ENCODE data around the gene COL8A1. TPM values are rescaled to one million over a fixed set of nuclear protein-coding genes. Genes with fewer than 3 reads are reported as not detected.

Gene COL8A1
- 0.34 and 4.0 TPM in 2 replicates for total RNA-seq

DNA sequence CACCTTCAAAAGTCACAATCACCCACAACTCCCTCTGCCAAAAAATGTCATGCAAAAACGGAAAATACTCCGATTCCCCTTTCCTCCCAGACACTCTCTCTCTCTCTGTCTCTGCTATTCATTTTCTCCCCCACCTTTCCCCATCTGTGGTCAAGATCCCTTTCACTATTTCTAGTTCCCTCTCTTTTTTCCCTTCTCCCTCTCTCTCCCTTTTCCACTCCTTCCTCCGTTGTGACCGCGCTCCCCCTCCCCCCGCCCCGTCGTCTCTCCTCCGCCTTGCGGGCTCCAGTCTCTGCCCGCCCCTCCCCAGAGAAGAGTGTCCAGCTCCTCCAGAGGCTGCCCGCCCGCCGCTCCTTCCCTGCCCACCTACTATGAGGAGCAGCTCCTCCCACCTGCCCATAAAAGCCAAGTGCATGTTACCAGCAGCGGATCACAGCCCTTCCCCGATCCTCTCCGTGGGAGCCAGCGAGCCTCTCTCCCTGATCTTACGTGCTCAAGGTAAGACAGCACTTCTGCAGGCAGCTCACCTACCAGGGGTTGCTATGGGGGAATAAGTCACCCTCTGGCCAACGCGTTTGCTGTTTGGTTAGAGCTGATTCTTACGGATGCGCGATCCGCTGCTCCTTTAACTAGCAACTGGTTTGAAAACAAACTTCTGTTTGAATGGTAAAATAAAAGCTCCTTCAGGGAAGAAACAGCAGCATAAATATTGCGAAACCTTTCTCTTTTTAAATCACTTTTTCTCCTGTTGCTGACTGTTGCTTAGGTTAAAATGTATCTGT, at the start of gene COL8A1:
TSS of gene COL8A1 (plus strand) at position 428 of the 782 bp plus-strand sequence. CDS start 152,089 bp downstream, outside the sequence.

DNA sequence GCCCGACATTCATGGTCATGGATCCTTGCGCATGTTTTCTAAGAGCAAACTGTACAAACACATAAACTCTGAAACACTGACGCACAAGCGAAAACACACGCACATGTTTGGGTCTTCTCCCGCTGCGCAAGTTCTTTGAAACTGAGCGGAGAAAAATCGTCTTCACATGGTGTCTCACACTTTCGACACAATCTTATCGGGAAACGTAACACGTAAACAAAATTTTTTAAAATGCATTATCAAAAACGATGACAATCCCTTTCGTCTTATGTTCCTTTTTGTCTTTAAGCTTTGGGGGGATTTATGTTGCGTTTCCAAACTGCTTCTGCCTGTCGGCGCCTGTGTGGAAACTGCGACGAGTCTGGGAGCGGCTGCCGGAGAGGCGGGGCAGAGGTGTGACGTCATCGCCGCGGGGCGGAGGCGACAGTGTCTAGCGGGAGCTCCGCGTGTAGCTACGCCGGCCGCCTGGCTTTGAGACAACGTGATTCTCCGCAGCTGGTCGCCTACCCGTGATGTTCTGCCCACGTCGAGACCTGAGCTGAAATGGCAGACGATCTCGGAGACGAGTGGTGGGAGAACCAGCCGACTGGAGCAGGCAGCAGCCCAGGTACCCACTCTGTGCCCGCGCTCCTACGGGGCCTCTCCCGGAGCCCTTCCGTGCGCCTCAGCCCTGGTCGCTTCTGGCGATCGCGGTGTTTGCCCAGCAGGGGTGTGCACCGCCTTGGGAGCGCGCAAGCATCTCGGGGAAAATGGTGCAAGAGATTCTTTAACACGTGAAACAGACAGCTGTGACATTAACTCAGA, 179.2 kb downstream of the COL8A1 start, which contains the start of gene CMSS1:
TSS of gene CMSS1 (plus strand) at position 426 of the 804 bp plus-strand sequence.

Other genes starting within 250 kb of the COL8A1 start
- 19.3 and 27.0 TPM in 2 replicates for gene CMSS1, start 179.3 kb downstream of the COL8A1 start, total RNA-seq

Measured in nasal cavity respiratory epithelium epithelial cell of viscerocranial mucosa (primary cell).